M059J (cell line): ENCODE measurements around the gene PRICKLE2. TPM values are rescaled to one million over a fixed set of nuclear protein-coding genes. Genes with fewer than 3 reads are reported as not detected.

Source experiments
- DNase-seq: peaks from one replicate; pipeline ENCODE4 v3.0.0-alpha.2; 2012; ENCODE audit warnings: low read depth
- total RNA-seq: library from RNA; depleted of rRNA; stranded (reverse); fragments of >200 nt; shearing (Covaris generic); gene quantifications from 2 replicates; pipeline ENCODE4 v1.2.3, GENCODE V29; 2014

Gene PRICKLE2
- total RNA-seq, 1 experiment from 2014 or later = 5.3 TPM

DNA sequence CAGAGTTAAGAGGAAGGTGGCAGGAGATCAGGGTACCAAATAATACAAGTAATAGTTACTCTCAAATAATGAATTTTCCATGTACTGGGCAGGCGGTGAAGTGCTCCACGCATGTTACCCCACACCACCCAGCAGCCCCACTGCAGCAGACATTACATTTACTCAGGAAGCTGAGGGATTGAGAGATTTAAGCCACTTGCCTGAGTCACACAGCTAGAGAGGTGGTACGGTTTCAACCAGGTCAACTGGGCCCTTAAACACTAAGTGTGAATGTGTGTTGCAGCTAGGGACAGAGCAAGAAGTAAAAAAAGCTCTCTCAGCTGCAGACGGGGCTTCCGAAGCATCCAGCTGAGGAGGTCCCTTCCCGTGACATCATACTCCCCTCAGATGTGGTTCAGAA is 91.3 kb downstream of the PRICKLE2 start:
- DNase-seq = no peak

DNA sequence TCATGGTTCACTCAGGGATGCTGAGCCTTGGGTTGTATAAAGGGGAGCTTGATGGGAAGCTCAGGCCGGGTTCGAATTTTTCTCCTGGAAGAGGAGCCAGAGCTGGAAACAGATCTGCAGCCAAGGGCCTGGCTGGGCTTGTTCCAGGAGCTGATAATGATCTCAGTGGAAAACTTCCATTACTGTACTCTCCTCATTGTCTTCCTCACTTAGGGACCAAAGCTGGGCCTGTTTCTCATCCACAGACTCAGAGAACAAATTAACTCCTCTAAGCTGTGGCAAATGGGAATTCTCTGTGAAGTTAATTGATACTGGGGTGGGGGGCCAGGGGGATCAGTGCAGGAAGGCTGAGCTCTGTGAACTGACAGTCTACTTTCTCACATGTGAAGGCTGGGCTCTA is 92.0 kb downstream of the PRICKLE2 start:
- DNase-seq = no peak

DNA sequence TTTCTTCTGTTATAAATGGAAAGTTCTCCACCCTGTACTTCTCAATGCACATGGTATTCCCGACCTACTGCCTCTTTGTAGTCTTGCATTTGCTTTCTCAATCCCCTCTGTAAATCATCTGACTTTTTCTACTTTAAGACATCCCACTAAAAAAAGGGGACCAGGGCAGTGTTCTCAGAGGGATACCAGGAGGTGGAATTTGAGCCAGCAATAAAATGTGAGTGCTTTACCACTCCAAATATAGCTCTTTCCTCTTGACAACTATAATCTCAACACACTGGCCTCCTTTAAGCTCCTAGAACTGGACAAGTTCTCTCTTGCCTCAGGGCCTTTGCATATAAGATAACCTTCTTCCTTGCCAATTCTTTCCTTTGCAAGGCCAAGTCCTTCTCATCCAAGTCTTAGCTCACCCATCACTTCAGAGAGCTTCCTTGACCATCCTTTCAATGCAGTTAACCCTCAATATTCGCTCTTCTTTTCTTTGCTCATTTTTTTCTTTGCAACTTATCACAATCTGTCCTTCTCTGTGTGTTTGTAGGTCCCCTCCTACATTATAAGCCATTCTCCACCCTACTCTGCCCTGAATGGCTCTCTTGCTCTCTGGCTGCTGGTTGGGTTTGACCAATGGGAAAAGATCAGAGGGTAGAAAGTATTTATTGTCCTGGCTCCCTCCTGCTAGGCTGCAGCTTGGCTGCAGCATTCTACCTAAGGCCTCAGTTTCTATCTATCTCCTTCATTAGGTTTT is 93.4 kb downstream of the PRICKLE2 start:
- peak; percentile 8 for DNase-seq

DNA sequence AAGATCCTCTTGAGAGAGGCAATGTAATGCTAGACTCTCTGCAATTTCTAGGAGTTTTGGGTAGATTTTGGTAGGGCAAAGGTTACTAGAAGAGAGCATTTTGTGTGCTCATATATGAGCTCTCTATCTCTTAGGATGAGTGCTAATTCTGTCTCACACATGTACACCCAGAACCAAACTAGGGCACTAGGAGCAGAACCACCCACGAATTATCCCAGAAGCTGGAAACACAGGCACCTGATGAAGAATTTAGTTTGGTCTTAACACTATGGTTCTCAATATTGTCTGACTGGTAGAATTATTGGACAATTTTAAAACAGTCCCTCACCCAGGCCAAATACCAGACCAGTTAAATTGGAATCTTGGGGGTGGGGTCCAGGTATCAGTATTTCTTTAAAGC is 94.8 kb downstream of the PRICKLE2 start:
- no peak for DNase-seq

DNA sequence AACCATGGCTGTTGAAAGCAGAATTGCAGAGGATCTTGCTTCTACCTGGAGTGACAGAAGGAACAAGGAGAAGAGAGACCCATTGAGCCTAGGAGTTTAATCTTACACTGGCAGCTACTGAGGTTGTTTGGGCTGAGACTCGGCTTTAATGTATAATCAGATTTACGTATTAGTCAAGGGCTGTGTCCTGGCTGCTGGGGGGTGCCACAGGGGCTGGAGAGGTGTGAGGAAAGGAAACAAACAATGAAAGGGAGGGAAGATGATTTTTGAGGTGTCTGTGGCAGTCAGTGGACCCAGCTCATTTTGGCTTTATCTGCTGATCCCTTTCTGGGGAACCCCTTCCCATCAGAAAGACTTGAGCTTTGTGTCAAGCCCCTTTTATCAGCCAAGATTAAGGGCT is 95.7 kb downstream of the PRICKLE2 start:
- no peak for DNase-seq

DNA sequence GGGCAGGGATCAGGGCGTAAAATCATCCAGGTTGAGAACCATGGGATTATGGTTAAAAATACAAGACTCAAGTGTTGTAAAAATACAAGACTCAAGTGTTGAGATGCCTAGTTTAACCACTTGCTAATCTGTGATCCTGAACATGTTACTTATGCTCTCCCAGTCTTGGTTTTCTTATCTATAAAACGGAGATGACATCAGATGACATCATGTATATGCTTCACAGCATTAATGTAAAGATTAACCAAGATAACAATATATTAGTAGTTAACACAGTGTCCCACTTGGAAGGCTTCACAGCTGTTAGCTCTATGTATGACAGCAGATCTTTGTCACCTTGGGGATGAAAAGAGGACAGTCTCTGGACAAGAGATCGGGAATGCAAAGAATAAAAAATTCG is 96.2 kb downstream of the PRICKLE2 start:
- no peak for DNase-seq

DNA sequence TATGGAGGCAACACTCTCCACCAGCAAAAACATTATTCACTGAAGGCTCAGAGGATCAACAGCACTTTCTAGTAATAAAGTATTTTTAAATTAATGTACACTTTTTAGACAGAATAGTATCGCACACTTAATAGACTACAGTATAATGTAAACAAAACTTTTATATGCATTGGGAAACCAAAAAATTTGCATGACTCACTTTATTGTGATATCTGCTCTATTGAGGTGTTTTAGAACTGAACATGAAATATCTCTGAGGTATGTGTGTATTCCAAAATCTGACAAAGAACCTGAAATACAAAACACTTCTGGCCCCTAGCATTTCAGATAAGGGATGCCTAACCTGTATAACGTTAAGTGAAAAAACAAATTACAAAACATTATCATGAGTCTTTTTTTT is 99.7 kb downstream of the PRICKLE2 start:
- no peak for DNase-seq

DNA sequence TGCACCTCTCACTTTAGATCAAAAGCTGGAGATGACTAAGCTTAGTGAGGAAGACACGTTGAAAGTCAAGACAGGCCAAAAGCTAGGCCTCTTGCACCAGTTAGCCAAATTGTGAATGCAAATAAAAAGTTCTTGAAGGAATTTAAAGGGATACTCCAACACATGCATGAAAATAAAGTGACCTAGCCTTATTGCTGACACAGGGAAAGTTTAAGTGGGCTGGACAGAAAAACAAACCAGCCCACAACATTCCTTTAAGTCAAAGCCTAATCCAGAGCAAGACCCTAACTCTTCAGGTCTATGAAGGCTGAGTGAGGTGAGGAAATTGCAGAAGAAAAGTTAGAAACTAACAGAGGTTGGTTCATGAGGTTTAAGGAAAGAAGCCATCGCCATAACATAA is 101.3 kb downstream of the PRICKLE2 start:
- no peak for DNase-seq

DNA sequence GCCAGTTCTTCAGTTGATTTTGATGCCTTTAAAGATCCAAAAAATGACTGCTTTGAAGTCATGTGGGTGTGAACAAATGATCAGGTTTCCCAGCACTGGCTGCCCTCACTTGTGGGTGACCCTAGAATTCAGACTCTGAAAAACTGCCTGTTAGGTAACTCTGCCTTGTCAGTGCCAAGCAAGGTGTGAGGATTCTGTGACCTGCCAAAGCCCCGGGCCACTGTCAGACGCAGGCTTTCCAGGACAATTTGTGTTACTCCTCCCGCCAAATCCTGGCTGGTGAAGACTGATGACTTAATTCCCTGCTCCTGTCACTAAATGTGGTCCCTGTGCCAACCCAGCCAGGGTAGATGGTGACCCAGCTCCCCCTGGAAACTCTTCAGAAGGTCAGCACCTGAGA is 102.8 kb downstream of the PRICKLE2 start:
- no peak for DNase-seq

DNA sequence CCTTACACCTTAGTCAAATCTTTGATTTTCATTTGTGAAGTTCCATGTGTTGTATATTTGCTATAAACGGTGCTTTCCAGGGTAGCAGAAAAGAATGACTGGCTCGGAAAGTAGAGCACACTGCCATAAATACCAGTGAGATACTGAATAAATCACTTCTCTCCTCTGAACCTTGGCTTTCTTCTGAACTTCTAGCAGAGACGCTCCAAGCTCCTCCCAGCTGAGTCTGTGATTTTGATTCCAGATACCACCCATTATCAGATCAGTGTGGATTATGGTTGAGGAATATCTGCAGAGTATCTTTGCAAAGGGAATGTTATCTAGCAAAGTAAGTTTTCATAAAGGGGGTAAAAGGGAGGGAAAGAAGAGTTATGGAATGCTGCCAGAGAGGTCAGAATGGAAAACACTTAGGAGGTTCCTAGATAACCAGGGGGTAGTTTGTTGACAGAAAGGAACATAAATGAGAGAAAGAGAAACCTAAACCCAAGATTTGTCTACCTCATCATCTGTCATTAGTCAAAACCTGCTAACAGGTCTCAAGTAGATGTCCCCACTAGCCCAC is 103.4 kb downstream of the PRICKLE2 start:
- DNase-seq = no peak

DNA sequence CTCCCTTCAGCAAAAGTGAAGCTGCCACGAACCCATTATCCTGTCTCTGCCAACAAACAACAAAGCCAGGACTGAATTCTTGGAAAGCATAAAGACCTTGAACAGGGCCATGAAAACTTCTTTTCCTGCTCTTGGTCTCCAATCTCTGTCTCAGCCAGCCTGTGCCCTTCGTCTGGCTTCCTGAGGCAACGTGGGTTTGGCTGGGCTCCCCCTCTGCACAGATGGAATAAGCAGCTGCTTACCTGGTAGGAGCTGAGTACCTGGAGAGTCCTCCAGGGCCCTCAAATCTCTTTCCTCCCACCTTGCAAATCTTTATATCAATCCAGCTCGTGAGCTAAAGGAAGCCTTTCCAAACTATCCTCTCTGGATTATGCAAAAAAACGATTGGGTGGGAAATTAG is 104.4 kb downstream of the PRICKLE2 start:
- DNase-seq = no peak

DNA sequence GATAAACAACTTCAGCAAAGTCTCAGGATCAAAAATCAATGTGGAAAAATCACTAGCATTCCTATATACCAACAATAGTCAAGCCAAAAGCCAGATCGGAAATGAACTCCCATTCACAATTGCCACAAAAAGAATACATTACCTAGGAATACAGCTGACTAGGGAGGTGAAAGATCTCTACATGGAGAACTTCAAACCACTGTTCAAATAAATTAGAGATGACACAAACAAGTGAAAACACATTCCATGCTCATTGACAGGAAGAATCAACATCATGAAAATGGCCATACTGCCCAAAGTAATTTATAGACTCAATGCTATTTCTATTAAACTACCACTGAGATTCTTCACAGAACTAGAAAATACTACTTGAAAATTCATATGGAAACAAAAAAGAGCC is 107.8 kb downstream of the PRICKLE2 start:
- DNase-seq = no peak

DNA sequence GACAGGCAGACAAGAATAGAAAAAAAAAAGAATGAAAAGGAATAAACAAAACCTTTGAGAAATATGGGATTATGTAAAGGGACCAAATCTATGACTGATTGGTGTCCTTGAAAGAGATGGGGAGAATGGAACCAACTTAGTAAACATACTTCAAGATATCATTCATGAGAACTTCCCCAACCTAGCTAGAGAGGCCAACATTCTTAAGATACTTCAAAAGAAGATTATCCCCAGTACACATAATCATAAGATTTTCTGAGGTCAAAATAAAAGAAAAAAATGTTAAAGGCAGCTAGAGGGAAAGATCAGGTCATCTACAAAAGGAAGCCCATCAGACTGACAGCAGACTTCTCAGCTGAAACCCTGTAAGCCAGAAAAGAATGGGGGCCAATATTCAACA is 110.6 kb downstream of the PRICKLE2 start:
- DNase-seq = no peak

DNA sequence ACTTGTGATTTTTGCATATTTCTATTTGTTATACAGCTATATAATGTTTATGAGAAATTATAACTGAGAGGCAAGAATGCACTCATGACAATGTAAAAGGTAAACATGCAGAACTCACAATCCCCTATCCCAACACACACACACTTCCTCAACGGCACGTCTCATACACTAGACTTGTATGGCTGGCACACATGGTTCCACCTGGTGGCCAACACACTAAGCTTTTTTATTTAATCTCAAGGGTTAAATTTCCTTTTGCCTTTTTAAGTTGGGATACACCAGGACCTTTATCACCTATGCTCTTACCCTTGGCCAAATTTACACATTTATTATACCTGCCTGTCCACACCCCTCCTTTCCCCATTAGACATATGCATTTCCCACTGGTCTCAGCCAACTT is 113.4 kb downstream of the PRICKLE2 start:
- no peak for DNase-seq

DNA sequence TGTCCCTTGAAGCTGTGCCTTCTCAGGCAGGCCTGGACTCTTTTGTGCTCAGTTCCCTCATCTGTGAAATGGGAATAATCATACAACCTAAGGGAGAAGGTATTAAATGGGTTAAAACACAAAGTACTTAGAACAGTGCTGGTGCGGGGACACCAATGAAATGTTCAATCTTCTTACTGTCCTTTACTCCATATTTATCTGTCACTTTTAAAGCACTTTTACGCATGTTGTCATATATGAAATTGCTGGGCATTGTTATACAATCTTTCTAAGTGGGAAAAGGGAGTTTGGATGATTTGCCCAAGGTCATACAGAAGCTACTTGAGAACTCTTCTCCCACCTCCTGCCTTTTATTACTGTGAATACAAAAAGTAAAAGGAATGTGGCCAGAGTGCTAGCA is 114.2 kb downstream of the PRICKLE2 start:
- no peak for DNase-seq

DNA sequence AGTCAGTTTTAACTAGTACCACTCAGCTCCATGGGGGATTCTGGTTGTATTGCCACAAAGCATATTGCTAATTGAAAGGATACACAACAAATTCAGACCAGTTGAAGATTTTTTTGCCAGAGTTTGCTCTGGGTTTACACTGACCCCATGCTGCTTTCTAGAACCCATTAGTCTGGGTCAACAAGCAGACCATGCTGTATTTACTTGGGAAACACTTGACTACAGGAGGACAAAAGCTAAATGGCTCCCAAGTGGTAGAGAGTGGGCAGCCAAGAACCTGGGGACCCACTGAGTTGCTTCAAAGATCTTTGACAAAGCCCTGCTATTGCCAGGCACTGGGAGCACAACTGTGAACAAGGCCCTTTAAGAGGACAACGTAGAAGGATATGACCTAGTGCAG is 115.2 kb downstream of the PRICKLE2 start:
- no peak for DNase-seq

DNA sequence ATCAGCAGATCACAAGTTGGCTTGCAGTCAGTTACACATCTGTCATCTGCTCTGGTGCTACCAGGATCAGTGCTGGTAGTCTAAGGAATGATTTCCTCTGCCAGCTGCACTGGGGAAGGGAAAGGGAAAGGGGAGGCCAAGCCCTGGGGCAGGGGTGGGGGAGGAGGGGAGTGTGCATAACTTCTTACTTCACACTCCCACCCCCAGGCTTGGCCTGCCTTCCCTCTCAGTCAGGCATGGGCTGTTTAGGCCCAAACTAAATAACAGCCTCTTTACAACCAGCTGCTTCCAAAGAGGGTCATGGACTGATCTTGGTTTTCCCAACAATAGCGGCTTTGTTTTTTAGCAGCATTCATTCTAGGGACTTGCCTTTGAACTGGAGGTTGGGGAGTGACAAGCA is 115.8 kb downstream of the PRICKLE2 start:
- DNase-seq = peak; percentile 4

DNA sequence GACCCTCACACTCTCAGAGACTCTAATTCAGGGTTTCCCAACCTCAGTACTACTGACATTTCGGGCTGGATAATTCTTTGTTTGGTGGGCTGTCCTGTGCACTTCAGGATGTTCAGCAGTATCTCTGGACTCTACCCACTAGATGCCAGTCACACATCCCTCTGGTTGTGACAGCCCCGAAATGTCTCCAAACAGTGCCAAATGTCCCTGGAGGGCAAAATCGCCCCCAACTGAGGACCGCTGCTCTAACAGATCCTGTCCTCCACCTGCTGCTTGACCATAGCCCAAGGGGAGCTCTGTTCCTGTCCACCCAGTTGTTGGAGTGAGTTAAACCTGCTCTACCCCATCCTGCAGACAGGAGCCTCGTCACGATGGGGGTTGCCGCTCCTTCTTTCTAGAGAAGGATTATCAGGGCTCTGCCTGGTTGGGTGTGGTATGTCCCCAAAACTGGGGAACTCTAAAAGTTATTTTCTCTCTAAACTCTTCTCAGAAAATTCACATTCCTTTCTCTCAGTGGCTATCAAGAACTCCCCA is 116.4 kb downstream of the PRICKLE2 start:
- DNase-seq = no peak

DNA sequence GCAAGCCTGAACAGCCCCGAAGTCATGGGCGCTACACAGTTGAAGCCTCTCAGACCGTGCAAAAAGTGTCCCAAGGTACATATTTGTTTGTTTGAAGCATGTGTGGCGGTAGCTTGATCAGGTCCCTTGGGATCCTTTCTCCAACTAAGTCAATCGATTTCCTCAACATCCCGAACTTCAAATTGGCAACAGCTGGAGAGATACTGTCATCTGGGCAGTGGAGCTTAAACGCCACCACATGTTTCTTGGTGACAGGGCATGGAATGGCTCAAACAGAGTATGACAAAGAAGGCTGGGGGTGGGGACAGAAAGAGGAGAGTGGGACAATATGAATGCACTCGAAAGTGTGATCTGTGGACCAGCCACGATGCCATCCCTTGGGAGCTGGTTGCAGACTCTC is 117.0 kb downstream of the PRICKLE2 start:
- DNase-seq = no peak

DNA sequence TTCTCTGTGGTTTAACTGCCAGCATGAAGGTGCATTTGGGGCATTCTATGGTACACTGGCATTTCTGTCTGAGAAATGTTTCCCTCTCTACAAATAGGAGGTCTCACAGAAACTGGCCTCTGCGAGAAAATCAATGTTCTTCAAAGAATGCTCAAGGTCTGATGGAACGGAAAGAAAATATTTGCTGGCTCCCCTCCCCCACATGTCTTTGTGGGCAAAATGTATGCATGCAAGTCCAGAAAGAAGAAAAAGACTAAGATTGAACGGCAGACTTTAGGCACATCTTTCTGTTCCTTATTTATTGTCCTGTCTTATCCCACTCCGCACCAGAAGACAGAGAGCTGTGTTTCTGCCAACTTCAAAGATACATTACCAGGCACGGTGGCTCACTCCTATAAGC is 118.1 kb downstream of the PRICKLE2 start:
- no peak for DNase-seq

DNA sequence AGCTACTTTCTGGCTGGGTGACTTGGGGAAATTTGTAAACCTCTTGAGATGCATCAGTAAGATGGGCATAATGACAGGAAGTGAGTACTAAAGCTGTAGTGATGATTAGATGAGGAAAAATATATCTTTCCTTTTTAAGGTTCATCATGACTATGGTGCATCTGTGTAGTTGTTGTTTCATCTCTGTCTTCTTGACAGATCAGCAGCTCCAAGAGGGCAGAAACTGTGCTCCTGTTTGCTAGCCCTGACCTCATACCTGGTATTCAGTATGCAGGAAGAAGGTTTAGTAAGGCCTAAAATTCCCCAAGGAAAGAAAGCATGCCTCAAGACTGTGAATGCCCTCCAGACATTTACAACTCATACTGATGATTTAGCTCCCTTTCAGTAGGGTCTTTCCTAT is 119.5 kb downstream of the PRICKLE2 start:
- DNase-seq = no peak

DNA sequence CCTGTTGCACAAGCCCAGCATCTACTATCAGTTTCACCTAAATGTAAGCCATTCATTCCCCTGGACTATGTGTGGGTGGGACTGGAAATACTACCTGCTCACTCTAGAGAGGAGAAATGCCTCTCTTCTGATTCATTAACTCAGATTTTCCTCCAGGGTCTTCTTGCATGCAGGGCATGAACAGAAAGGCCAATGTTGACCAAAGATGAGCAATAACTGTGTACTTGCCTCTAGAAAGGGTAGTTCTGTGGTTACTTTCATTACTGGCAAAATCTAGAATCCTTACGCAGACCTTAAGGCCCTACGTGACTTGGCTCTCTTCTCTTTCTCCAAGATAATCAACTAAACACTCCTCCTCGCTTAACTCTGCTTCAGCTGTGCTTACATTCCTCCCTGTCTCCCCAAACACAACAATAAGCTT is 120.6 kb downstream of the PRICKLE2 start:
- DNase-seq = peak; percentile 65

DNA sequence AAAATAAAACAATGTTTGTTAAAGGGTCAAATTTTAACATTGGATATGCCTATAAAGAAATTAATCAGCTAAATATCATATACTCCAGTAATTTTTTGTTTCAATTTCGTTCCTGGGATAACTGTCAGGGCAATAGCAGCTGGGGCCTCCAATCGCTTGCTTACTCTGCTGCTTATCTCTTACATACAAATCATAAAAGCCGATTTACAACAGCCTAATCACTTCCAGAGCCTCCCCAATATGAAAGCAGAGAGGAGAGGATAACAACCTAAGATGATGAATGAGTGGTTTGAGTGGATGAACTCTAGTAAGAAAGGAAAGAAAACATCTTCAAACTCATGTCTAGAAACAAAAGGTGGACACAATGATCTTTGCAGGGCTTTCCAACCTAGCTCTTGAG is 121.3 kb downstream of the PRICKLE2 start:
- no peak for DNase-seq

DNA sequence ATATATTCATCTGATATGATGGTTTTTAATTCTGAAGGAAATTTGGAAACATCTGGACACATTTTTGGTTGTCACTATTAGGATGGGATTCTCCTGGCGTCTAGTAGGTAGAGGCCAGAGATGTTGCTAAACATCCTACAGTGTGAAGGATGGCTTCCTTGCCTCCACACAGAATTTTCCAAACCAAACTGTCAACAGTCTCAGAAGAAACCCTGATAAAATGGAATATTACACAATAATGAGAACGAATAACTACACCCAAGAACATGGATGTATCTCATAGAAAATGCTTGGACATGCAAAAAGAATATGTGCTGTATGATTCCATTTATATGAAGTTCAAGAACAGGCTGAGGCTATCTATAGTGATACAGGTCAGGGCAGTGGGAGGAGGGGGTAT is 122.1 kb downstream of the PRICKLE2 start:
- no peak for DNase-seq
